ENCODE data around the gene ATG7. TPM values are rescaled to one million over a fixed set of nuclear protein-coding genes. Genes with fewer than 3 reads are reported as not detected.

The ATG7 gene
- total RNA-seq, 1 donor from 2014 or later: 53.5 TPM

GRCh38 chr3:11307830-11308432 is 35.7 kb downstream of the ATG7 start:
- Mint-ChIP-seq H3K4me1 (no peaks in the 10 kb centered on the region), H3K27ac (no peak overlapping the region), H3K36me3 (peaks cover 6% of the 10 kb centered on the region), H3K27me3 (ENCODE audit: insufficient read depth, low read depth) (peaks cover 3% of the 10 kb centered on the region), H3K4me3 (no peak overlapping the region), H3K9me3 (no peaks in the 10 kb centered on the region)
- no peak for DNase-seq (ENCODE audit: low spot score)
- Histone ChIP-seq H3K79me2 (ENCODE audit: low read depth) (no peaks in the 10 kb centered on the region), H3K4me3 (no peak overlapping the region), H3K36me3 (no peaks in the 10 kb centered on the region), H3K9me3 (ENCODE audit: low read depth) (no peaks in the 10 kb centered on the region), H4K20me1 (ENCODE audit: low read depth) (no peaks in the 10 kb centered on the region), H3K27ac (no peak overlapping the region), H3K4me1 (no peaks in the 10 kb centered on the region), H3K9ac (no peak overlapping the region), H3F3A (ENCODE audit: low read depth) (no peaks in the 10 kb centered on the region), H2AFZ (replicated peaks) (no peak overlapping the region), H3K27me3 (no peaks in the 10 kb centered on the region), H3K4me2 (no peak overlapping the region)
- TF ChIP-seq EZH2 (IDR thresholded peaks at IDR 0.05) (no peak), EZH2phosphoT487 (IDR thresholded peaks at IDR 0.05) (no peak), CTCF (IDR thresholded peaks at IDR 0.05) (no peak)

GRCh38 chr3:11310258-11310657 is 38.1 kb downstream of the ATG7 start:
- DNase-seq (ENCODE audit: low spot score): no peak
- no peak overlapping the region for H3K9ac ChIP-seq
- no peaks in the 10 kb centered on the region for H3K27me3 ChIP-seq
- peaks cover 2% of the 10 kb centered on the region for H3K36me3 ChIP-seq
- no peaks in the 10 kb centered on the region for H4K20me1 ChIP-seq (ENCODE audit: low read depth)
- Mint-ChIP-seq H3K27me3 (ENCODE audit: insufficient read depth, low read depth) (peaks cover 3% of the 10 kb centered on the region), H3K4me1 (no peaks in the 10 kb centered on the region), H3K9me3 (no peaks in the 10 kb centered on the region), H3K36me3 (peaks cover 8% of the 10 kb centered on the region), H3K4me3 (no peak overlapping the region), H3K27ac (no peak overlapping the region)
- H3K4me2 ChIP-seq: no peak overlapping the region
- no peak overlapping the region for H3K4me3 ChIP-seq
- no peak overlapping the region for H3K27ac ChIP-seq
- no peaks in the 10 kb centered on the region for H3K79me2 ChIP-seq (ENCODE audit: low read depth)
- no peaks in the 10 kb centered on the region for H3K9me3 ChIP-seq (ENCODE audit: low read depth)
- TF ChIP-seq CTCF (IDR thresholded peaks at IDR 0.05) (no peak), EZH2 (IDR thresholded peaks at IDR 0.05) (no peak), EZH2phosphoT487 (IDR thresholded peaks at IDR 0.05) (no peak)
- no peak overlapping the region for H2AFZ ChIP-seq (replicated peaks)
- no peaks in the 10 kb centered on the region for H3K4me1 ChIP-seq
- no peaks in the 10 kb centered on the region for H3F3A ChIP-seq (ENCODE audit: low read depth)

GRCh38 chr3:11312166-11312565 is 40.0 kb downstream of the ATG7 start:
- no peak overlapping the region for H3K27ac Mint-ChIP-seq
- H3K4me3 Mint-ChIP-seq: no peak overlapping the region
- Histone ChIP-seq H3K4me2 (no peak overlapping the region), H3K27me3 (no peaks in the 10 kb centered on the region), H4K20me1 (ENCODE audit: low read depth) (no peaks in the 10 kb centered on the region), H3K79me2 (ENCODE audit: low read depth) (no peaks in the 10 kb centered on the region), H3K4me1 (no peaks in the 10 kb centered on the region), H3K9ac (no peak overlapping the region), H2AFZ (replicated peaks) (no peak overlapping the region), H3K9me3 (ENCODE audit: low read depth) (no peaks in the 10 kb centered on the region), H3F3A (ENCODE audit: low read depth) (no peaks in the 10 kb centered on the region), H3K4me3 (no peak overlapping the region), H3K27ac (no peak overlapping the region), H3K36me3 (peaks cover 3% of the 10 kb centered on the region)
- DNase-seq (ENCODE audit: low spot score): no peak
- H3K9me3 Mint-ChIP-seq: no peaks in the 10 kb centered on the region
- peaks cover 14% of the 10 kb centered on the region for H3K36me3 Mint-ChIP-seq
- TF ChIP-seq EZH2phosphoT487 (IDR thresholded peaks at IDR 0.05) (no peak), EZH2 (IDR thresholded peaks at IDR 0.05) (no peak)
- H3K4me1 Mint-ChIP-seq: no peaks in the 10 kb centered on the region
- H3K27me3 Mint-ChIP-seq (ENCODE audit: insufficient read depth, low read depth): peaks cover 3% of the 10 kb centered on the region

- no peak overlapping the region for H3K4me3 ChIP-seq
- no peaks in the 10 kb centered on the region for H3K9me3 ChIP-seq (ENCODE audit: low read depth)
- no peak for TF ChIP-seq CTCF (IDR thresholded peaks at IDR 0.05)
- TF ChIP-seq EZH2phosphoT487 (IDR thresholded peaks at IDR 0.05): no peak
- no peak for TF ChIP-seq EZH2 (IDR thresholded peaks at IDR 0.05)
- H3K4me2 ChIP-seq: no peak overlapping the region
- H3K27me3 ChIP-seq: no peaks in the 10 kb centered on the region
- no peak overlapping the region for H3K27ac ChIP-seq
- H2AFZ ChIP-seq (replicated peaks): no peak overlapping the region
- H4K20me1 ChIP-seq (ENCODE audit: low read depth): no peaks in the 10 kb centered on the region
- H3K79me2 ChIP-seq (ENCODE audit: low read depth): no peaks in the 10 kb centered on the region
- no peaks in the 10 kb centered on the region for H3F3A ChIP-seq (ENCODE audit: low read depth)
- peaks cover 7% of the 10 kb centered on the region for H3K36me3 ChIP-seq
- H3K9ac ChIP-seq: no peak overlapping the region
- Mint-ChIP-seq H3K4me1 (peaks cover 3% of the 10 kb centered on the region), H3K27ac (no peak overlapping the region), H3K36me3 (peaks cover 14% of the 10 kb centered on the region), H3K9me3 (no peaks in the 10 kb centered on the region), H3K27me3 (ENCODE audit: insufficient read depth, low read depth) (no peaks in the 10 kb centered on the region), H3K4me3 (no peak overlapping the region)
- no peaks in the 10 kb centered on the region for H3K4me1 ChIP-seq
- no peak for DNase-seq (ENCODE audit: low spot score)
These were observed 45.1 kb downstream of the ATG7 start for GRCh38 chr3:11317300-11317699.

Data from neural progenitor cell (in vitro differentiated cells).